ENCODE data around the gene TENM4.

Gene TENM4

GRCh38 chr11:78620159-78620558 is 820.7 kb downstream of the TENM4 start:
- TF ChIP-seq SIN3A (IDR thresholded peaks at IDR 0.05; ENCODE audit: borderline replicate concordance, insufficient read depth, low read length) (no peak), TAF1 (IDR thresholded peaks at IDR 0.05; ENCODE audit: borderline replicate concordance, insufficient read depth, low read length) (no peak)

DNA sequence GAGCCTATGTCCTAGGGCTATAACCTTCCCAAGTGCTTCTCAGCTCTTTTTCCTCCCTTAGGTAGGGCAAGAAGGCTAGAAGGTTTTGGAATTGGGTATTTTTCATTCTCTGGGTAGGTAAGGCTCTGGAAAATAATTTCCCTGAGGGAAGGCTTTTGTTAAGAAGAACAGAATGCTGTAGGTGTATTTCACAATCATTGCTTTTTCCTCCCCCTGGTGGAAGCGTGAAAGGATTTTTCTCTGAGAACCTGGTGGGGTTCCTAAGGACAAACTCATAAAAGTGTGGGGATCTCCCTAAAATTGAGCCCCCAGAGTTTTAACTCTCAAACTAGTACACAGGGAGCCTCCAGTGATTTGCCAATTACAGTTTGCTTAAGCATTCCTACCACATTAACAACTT is 825.1 kb downstream of the TENM4 start:
- TF ChIP-seq, protein P1, sequence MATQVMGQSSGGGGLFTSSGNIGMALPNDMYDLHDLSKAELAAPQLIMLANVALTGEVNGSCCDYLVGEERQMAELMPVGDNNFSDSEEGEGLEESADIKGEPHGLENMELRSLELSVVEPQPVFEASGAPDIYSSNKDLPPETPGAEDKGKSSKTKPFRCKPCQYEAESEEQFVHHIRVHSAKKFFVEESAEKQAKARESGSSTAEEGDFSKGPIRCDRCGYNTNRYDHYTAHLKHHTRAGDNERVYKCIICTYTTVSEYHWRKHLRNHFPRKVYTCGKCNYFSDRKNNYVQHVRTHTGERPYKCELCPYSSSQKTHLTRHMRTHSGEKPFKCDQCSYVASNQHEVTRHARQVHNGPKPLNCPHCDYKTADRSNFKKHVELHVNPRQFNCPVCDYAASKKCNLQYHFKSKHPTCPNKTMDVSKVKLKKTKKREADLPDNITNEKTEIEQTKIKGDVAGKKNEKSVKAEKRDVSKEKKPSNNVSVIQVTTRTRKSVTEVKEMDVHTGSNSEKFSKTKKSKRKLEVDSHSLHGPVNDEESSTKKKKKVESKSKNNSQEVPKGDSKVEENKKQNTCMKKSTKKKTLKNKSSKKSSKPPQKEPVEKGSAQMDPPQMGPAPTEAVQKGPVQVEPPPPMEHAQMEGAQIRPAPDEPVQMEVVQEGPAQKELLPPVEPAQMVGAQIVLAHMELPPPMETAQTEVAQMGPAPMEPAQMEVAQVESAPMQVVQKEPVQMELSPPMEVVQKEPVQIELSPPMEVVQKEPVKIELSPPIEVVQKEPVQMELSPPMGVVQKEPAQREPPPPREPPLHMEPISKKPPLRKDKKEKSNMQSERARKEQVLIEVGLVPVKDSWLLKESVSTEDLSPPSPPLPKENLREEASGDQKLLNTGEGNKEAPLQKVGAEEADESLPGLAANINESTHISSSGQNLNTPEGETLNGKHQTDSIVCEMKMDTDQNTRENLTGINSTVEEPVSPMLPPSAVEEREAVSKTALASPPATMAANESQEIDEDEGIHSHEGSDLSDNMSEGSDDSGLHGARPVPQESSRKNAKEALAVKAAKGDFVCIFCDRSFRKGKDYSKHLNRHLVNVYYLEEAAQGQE (IDR thresholded peaks at IDR 0.05; ENCODE audit: insufficient read depth in 1 of 2, low read depth in 2 of 2, low read length in 2 of 2), result no peak
- TF ChIP-seq FOXP2 (optimal IDR thresholded peaks at IDR 0.05; ENCODE audit: borderline replicate concordance, extremely low read depth, extremely low read length, insufficient read depth) (no peak), SIN3A (IDR thresholded peaks at IDR 0.05; ENCODE audit: borderline replicate concordance, insufficient read depth, low read length) (no peak), TAF1 (IDR thresholded peaks at IDR 0.05; ENCODE audit: borderline replicate concordance, insufficient read depth, low read length) (no peak), POLR2AphosphoS5 (IDR thresholded peaks at IDR 0.05; ENCODE audit: low read depth, low read length) (no peak)

DNA sequence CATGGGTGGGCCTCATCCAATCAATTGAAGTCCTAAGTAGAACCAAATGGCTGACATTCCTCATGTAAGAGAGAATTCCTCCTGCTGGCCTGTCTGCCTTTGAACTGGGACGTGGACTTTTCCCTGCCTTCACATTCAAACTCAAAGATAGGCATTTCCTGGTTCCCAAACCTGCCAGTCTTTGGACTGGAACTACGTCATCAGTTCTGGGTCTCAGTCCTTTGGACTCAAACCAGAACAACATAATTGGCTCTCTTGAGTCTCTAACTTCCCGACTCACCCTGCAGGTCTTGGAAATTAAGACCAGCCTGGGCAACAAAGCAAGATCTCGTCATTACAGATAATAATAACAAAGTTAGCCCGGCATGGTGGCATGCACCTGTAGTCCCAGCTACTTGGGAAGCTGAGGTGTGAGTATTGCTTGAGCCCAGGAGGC is 827.4 kb downstream of the TENM4 start:
- TF ChIP-seq TAF1 (IDR thresholded peaks at IDR 0.05; ENCODE audit: borderline replicate concordance, insufficient read depth, low read length) (no peak), POLR2AphosphoS5 (IDR thresholded peaks at IDR 0.05; ENCODE audit: low read depth, low read length) (no peak), FOXP2 (optimal IDR thresholded peaks at IDR 0.05; ENCODE audit: borderline replicate concordance, extremely low read depth, extremely low read length, insufficient read depth) (no peak), SIN3A (IDR thresholded peaks at IDR 0.05; ENCODE audit: borderline replicate concordance, insufficient read depth, low read length) (no peak)
- TF ChIP-seq, protein P1 (IDR thresholded peaks at IDR 0.05; ENCODE audit: insufficient read depth in 1 of 2, low read depth in 2 of 2, low read length in 2 of 2), result no peak

- TF ChIP-seq POLR2AphosphoS5 (IDR thresholded peaks at IDR 0.05; ENCODE audit: low read depth, low read length) (no peak), TAF1 (IDR thresholded peaks at IDR 0.05; ENCODE audit: borderline replicate concordance, insufficient read depth, low read length) (no peak), SIN3A (IDR thresholded peaks at IDR 0.05; ENCODE audit: borderline replicate concordance, insufficient read depth, low read length) (no peak), FOXP2 (optimal IDR thresholded peaks at IDR 0.05; ENCODE audit: borderline replicate concordance, extremely low read depth, extremely low read length, insufficient read depth) (no peak)
- TF ChIP-seq, protein P1 (IDR thresholded peaks at IDR 0.05; ENCODE audit: insufficient read depth in 1 of 2, low read depth in 2 of 2, low read length in 2 of 2), result no peak
Observed at GRCh38 chr11:78612721-78613377, 828.0 kb downstream of the TENM4 start.

- TF ChIP-seq POLR2AphosphoS5 (IDR thresholded peaks at IDR 0.05; ENCODE audit: low read depth, low read length) (no peak), TAF1 (IDR thresholded peaks at IDR 0.05; ENCODE audit: borderline replicate concordance, insufficient read depth, low read length) (no peak), SIN3A (IDR thresholded peaks at IDR 0.05; ENCODE audit: borderline replicate concordance, insufficient read depth, low read length) (no peak), FOXP2 (optimal IDR thresholded peaks at IDR 0.05; ENCODE audit: borderline replicate concordance, extremely low read depth, extremely low read length, insufficient read depth) (no peak)
- TF ChIP-seq, protein P1 (IDR thresholded peaks at IDR 0.05; ENCODE audit: insufficient read depth in 1 of 2, low read depth in 2 of 2, low read length in 2 of 2), result no peak
Observed at GRCh38 chr11:78607696-78608095, 833.1 kb downstream of the TENM4 start.
